Neural progenitor cell (in vitro differentiated cells): Measurements from ENCODE around the gene CLEC1B. TPM values are rescaled to one million over a fixed set of nuclear protein-coding genes. Genes with fewer than 3 reads are reported as not detected.
"Not testable (repeated sequence)": the region's sequence is repeated elsewhere in the genome, so short reads cannot be mapped to it uniquely, and the experiment has no call there.

Experiments used
- DNase-seq: peaks from one replicate; pipeline ENCODE4 v3.0.0-alpha.2; 2016; ENCODE audit warnings: low spot score
- H2AFZ ChIP-seq: fragments of 200-600 bp; sonication (generic); replicated peaks from 2 replicates; pipeline ENCODE4 v1.6.1; 2016; ENCODE audit warnings: antibody characterized with exemption
- H3F3A ChIP-seq: fragments of 200-600 bp; sonication (generic); 2 replicates; pipeline ENCODE4 v1.6.1; 2016; ENCODE audit warnings: antibody characterized with exemption, low read depth
- H3K27ac ChIP-seq: fragments of 200-600 bp; sonication (generic); 2 replicates; pipeline ENCODE4 v1.5.1; 2016; ENCODE audit warnings: mild to moderate bottlenecking
- H3K27me3 ChIP-seq: fragments of 200-600 bp; sonication (generic); 2 replicates; pipeline ENCODE4 v1.6.1; 2016; ENCODE audit warnings: mild to moderate bottlenecking, moderate library complexity
- H3K36me3 ChIP-seq: fragments of 200-600 bp; sonication (generic); 2 replicates; pipeline ENCODE4 v1.5.1; 2016
- H3K4me1 ChIP-seq: fragments of 200-600 bp; sonication (generic); 2 replicates; pipeline ENCODE4 v1.6.1; 2016; ENCODE audit warnings: mixed run types
- H3K4me2 ChIP-seq: fragments of 200-600 bp; sonication (generic); 2 replicates; pipeline ENCODE4 v1.6.1; 2016
- H3K4me3 ChIP-seq: fragments of 200-600 bp; sonication (generic); 2 replicates; pipeline ENCODE4 v1.5.1; 2016
- H3K79me2 ChIP-seq: fragments of 200-600 bp; sonication (generic); 2 replicates; pipeline ENCODE4 v1.6.1; 2016; ENCODE audit warnings: low read depth
- H3K9ac ChIP-seq: fragments of 200-600 bp; sonication (generic); 2 replicates; pipeline ENCODE4 v1.6.1; 2016
- H3K9me3 ChIP-seq: fragments of 200-600 bp; sonication (generic); 2 replicates; pipeline ENCODE4 v1.5.1; 2016; ENCODE audit warnings: low read depth
- H4K20me1 ChIP-seq: fragments of 200-600 bp; sonication (generic); 2 replicates; pipeline ENCODE4 v1.6.1; 2016; ENCODE audit warnings: low read depth
- H3K27ac Mint-ChIP-seq: 3 replicates; pipeline ENCODE4 v1.8.0; 2021; ENCODE audit warnings: mixed read lengths
- H3K27me3 Mint-ChIP-seq: 2 replicates; pipeline ENCODE4 v1.8.0; 2022; ENCODE audit warnings: low read depth, mild to moderate bottlenecking, inconsistent platforms, moderate library complexity, mixed read lengths; ENCODE audit not compliant: insufficient read depth
- H3K36me3 Mint-ChIP-seq: 3 replicates; pipeline ENCODE4 v1.8.0; 2021; ENCODE audit warnings: mixed read lengths
- H3K4me1 Mint-ChIP-seq: 3 replicates; pipeline ENCODE4 v1.8.0; 2021; ENCODE audit warnings: mixed read lengths
- H3K4me3 Mint-ChIP-seq: 3 replicates; pipeline ENCODE4 v1.8.0; 2021; ENCODE audit warnings: mild to moderate bottlenecking, moderate library complexity, mixed read lengths
- H3K9me3 Mint-ChIP-seq: 3 replicates; pipeline ENCODE4 v1.8.0; 2020; ENCODE audit warnings: mixed read lengths
- EZH2 ChIP-seq: fragments of 200-600 bp; sonication (generic); IDR thresholded peaks from 2 replicates; pipeline ENCODE4 v1.6.1; 2017; ENCODE audit warnings: antibody characterized with exemption, mild to moderate bottlenecking, moderate library complexity
- EZH2phosphoT487 ChIP-seq: fragments of 200-600 bp; sonication (generic); IDR thresholded peaks from 2 replicates; pipeline ENCODE4 v1.6.1; 2017; ENCODE audit warnings: antibody characterized with exemption
- total RNA-seq: library from RNA; depleted of rRNA; stranded (reverse); fragments of >200 nt; gene quantifications from 2 replicates; pipeline ENCODE4 v1.2.3, GENCODE V29; 2015; ENCODE audit warnings: low replicate concordance
- TF ChIP-seq, protein P1 (sequence below): fragments of 200-600 bp; sonication (generic); IDR thresholded peaks from 2 replicates; pipeline ENCODE4 v1.5.1; 2017; ENCODE audit warnings: antibody characterized with exemption, mild to moderate bottlenecking

CLEC1B gene
- total RNA-seq, 1 donor from 2014 or later: not detected

DNA sequence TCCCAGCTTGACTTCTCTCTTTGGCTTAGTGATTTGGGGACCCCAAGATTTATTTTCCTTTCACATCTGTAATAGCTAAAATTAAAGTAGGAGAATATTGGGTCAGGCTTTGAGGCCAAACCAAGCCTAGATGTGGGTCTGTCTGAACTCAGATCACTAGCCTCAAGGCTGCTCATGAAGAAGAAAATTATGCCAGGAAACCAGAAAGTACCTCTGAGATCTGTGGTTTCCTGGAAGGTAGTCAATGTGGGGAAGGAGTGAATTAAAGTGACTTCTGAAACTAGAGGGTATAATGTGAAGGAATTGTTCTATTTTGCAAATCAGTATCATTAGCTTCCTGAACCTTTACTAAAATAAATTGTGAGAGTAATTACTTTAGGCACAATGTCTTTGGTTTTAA lies 41.1 kb downstream of the CLEC1B start:
- no peaks in the 10 kb centered on the region for H4K20me1 ChIP-seq
- Mint-ChIP-seq H3K36me3 (no peaks in the 10 kb centered on the region), H3K4me1 (no peaks in the 10 kb centered on the region), H3K4me3 (no peak overlapping the region), H3K9me3 (peaks cover 2% of the 10 kb centered on the region), H3K27ac (no peak overlapping the region), H3K27me3 (peaks cover 2% of the 10 kb centered on the region)
- no peaks in the 10 kb centered on the region for H3K36me3 ChIP-seq
- no peak overlapping the region for H3K9ac ChIP-seq
- no peak for TF ChIP-seq EZH2phosphoT487
- TF ChIP-seq, protein P1, sequence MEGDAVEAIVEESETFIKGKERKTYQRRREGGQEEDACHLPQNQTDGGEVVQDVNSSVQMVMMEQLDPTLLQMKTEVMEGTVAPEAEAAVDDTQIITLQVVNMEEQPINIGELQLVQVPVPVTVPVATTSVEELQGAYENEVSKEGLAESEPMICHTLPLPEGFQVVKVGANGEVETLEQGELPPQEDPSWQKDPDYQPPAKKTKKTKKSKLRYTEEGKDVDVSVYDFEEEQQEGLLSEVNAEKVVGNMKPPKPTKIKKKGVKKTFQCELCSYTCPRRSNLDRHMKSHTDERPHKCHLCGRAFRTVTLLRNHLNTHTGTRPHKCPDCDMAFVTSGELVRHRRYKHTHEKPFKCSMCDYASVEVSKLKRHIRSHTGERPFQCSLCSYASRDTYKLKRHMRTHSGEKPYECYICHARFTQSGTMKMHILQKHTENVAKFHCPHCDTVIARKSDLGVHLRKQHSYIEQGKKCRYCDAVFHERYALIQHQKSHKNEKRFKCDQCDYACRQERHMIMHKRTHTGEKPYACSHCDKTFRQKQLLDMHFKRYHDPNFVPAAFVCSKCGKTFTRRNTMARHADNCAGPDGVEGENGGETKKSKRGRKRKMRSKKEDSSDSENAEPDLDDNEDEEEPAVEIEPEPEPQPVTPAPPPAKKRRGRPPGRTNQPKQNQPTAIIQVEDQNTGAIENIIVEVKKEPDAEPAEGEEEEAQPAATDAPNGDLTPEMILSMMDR: no peak
- TF ChIP-seq EZH2: no peak
- H3K27me3 ChIP-seq: no peaks in the 10 kb centered on the region
- no peaks in the 10 kb centered on the region for H3K79me2 ChIP-seq
- no peak for DNase-seq
- no peak overlapping the region for H3K4me2 ChIP-seq
- H3F3A ChIP-seq: no peaks in the 10 kb centered on the region
- no peak overlapping the region for H2AFZ ChIP-seq
- H3K4me3 ChIP-seq: no peak overlapping the region
- H3K4me1 ChIP-seq: no peaks in the 10 kb centered on the region
- no peaks in the 10 kb centered on the region for H3K9me3 ChIP-seq
- H3K27ac ChIP-seq: no peak overlapping the region

DNA sequence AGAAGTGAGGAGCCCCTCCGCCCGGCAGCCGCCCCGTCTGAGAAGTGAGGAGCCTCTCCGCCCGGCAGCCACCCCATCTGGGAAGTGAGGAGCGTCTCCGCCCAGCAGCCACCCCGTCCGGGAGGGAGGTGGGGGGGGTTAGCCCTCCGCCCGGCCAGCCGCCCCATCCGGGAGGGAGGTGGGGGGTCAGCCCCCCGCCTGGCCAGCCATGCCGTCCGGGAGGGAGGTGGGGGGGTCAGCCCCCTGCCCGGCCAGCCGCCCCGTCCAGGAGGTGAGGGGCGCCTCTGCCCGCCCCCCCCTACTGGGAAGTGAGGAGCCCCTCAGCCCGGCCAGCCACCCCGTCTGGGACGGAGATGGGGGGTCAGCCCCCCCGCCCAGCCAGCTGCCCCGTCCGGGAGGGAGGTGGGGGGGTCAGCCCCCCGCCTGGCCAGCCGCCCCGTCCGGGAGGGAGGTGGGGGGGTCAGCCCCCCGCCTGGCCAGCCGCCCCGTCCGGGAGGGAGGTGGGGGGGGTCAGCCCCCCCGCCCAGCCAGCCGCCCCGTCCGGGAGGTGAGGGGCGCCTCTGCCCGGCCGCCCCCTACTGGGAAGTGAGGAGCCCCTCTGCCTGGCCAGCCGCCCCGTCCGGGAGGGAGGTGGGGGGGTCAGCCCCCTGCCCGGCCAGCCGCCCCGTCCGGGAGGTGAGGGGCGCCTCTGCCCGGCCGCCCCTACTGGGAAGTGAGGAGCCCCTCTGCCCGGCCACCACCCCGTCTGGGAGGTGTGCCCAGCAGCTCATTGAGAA lies 45.8 kb downstream of the CLEC1B start:
- H4K20me1 ChIP-seq, H3K9me3 Mint-ChIP-seq, H3K9ac ChIP-seq, H2AFZ ChIP-seq, H3F3A ChIP-seq, H3K4me3 ChIP-seq, H3K4me3 Mint-ChIP-seq, H3K27ac ChIP-seq, H3K27ac Mint-ChIP-seq, H3K36me3 ChIP-seq, H3K9me3 ChIP-seq, H3K36me3 Mint-ChIP-seq, H3K4me2 ChIP-seq, H3K4me1 Mint-ChIP-seq, H3K27me3 ChIP-seq, DNase-seq, H3K27me3 Mint-ChIP-seq, H3K4me1 ChIP-seq, H3K79me2 ChIP-seq: not testable (repeated sequence)

DNA sequence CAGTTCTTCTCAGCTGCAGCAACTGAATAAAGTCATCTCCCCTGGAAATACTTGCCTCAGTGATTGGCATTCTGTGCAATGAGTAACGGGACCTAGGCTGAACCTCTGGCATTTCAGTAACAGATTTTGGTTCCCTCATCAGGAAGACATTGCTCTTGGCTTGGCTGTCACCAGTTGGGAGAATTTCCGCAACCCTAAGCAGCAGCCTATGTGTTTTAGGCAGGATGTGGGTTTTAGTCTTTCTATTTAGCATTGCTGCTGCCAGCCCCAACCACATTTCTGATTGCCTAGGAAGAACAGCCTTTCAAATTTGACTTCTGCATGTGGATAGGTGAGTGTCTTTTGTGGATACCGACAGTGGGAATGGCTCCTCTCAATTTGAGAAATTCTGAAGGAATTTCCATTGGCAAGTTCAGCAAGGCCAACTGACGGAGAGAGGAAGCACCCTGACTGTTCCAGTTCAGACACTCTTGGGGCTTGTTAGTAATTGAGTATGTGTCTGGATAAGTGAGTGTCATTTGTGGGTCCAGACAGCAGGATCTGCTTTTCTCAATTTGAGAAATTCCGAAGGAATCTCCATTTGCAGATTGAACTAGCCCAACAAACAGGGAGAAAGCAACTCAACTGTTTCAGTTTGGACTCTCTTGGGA lies 47.8 kb downstream of the CLEC1B start:
- peaks cover 2% of the 10 kb centered on the region for H3K27me3 Mint-ChIP-seq
- H3K36me3 ChIP-seq: no peaks in the 10 kb centered on the region
- H3K27ac Mint-ChIP-seq: no peak overlapping the region
- H3K4me2 ChIP-seq: no peak overlapping the region
- H3K4me3 Mint-ChIP-seq: no peak overlapping the region
- H4K20me1 ChIP-seq: no peaks in the 10 kb centered on the region
- H3K9ac ChIP-seq: no peak overlapping the region
- H3K27me3 ChIP-seq: no peaks in the 10 kb centered on the region
- no peaks in the 10 kb centered on the region for H3F3A ChIP-seq
- H3K36me3 Mint-ChIP-seq: no peaks in the 10 kb centered on the region
- no peak for TF ChIP-seq EZH2
- TF ChIP-seq, protein P1: no peak
- TF ChIP-seq EZH2phosphoT487: no peak
- no peak overlapping the region for H3K4me3 ChIP-seq
- H3K27ac ChIP-seq: no peak overlapping the region
- no peak for DNase-seq
- no peaks in the 10 kb centered on the region for H3K4me1 ChIP-seq
- H3K9me3 Mint-ChIP-seq: peaks cover 7% of the 10 kb centered on the region
- no peaks in the 10 kb centered on the region for H3K79me2 ChIP-seq
- H2AFZ ChIP-seq: no peak overlapping the region
- H3K9me3 ChIP-seq: no peaks in the 10 kb centered on the region
- H3K4me1 Mint-ChIP-seq: no peaks in the 10 kb centered on the region
